GM23248 (cell line): ENCODE results near the gene APLF.

Experiments
- EZH2 ChIP-seq: fragments of 200-600 bp; sonication (generic); IDR thresholded peaks from 2 replicates; pipeline ENCODE4 v1.6.1; 2018; ENCODE audit warnings: antibody characterized with exemption, mild to moderate bottlenecking; ENCODE audit not compliant: insufficient read depth, poor library complexity, severe bottlenecking
- EZH2phosphoT487 ChIP-seq: fragments of 200-600 bp; sonication (generic); IDR thresholded peaks from 2 replicates; pipeline ENCODE4 v1.6.1; 2018; ENCODE audit warnings: antibody characterized with exemption, moderate library complexity, mild to moderate bottlenecking, low read depth; ENCODE audit not compliant: insufficient read depth

DNA sequence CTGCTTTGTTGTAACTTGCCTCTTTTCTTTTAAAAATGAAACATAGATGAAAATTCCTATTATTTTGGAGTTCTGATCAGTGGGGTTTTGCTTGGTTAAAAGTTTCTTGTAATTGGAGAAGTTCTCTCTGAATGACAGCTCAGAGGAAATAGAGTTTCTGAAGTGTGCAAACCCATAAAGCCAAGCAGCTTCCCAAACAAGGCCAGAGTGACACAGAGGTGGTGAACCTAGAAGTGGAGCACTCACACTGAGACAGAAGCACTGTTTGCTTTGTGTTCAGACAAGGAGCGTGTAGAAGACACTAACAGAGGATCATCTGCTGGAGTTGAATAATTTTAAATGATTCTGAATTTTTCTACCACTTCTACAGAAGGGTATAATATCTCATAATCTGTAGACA lies 49.5 kb upstream of the APLF start:
- no peak for TF ChIP-seq EZH2
- TF ChIP-seq EZH2phosphoT487 = no peak
